Endothelial cell of umbilical vein (primary cell): Measurements from ENCODE around the gene GZF1.

ENCODE experiments used
- EZH2 ChIP-seq: IDR thresholded peaks from 2 replicates; pipeline ENCODE4 v1.6.1; 2012; ENCODE audit warnings: borderline replicate concordance, low read depth, mild to moderate bottlenecking, moderate library complexity, low read length, inconsistent platforms; ENCODE audit not compliant: severe bottlenecking
- POLR2A ChIP-seq: IDR thresholded peaks from 2 replicates; pipeline ENCODE4 v1.6.1; 2012; ENCODE audit warnings: low read depth, mild to moderate bottlenecking, control low read depth, low read length

GRCh38 chr20:23403751-23404150 lies 41.8 kb downstream of the GZF1 start:
- TF ChIP-seq EZH2 (no peak), POLR2A (no peak)
